H9 (cell line): ENCODE measurements around the gene OSBP2. TPM values are rescaled to one million over a fixed set of nuclear protein-coding genes. Genes with fewer than 3 reads are reported as not detected.

Experiments used
- DNase-seq: peaks from one replicate; pipeline ENCODE4 v3.0.0-alpha.2; 2017
- H2AFZ ChIP-seq: one replicate; pipeline ENCODE4 v1.6.1; 2013; ENCODE audit warnings: mild to moderate bottlenecking, low read length, control low read depth, moderate library complexity
- H2AK5ac ChIP-seq: 2 replicates; pipeline ENCODE4 v1.6.1; 2013; ENCODE audit warnings: low read length, control low read depth, mixed read lengths; ENCODE audit not compliant: insufficient read length
- H2BK120ac ChIP-seq: one replicate; pipeline ENCODE4 v1.6.1; 2013; ENCODE audit warnings: low read depth, mild to moderate bottlenecking, low read length, control low read depth, inconsistent platforms; ENCODE audit not compliant: poor library complexity, severe bottlenecking
- H2BK12ac ChIP-seq: 2 replicates; pipeline ENCODE4 v1.6.1; 2013; ENCODE audit warnings: low read length, control low read depth, mixed read lengths, low read depth; ENCODE audit not compliant: insufficient read length
- H2BK15ac ChIP-seq: 2 replicates; pipeline ENCODE4 v1.6.1; 2013; ENCODE audit warnings: low read depth, low read length, control low read depth
- H2BK20ac ChIP-seq: one replicate; pipeline ENCODE4 v1.6.1; 2013; ENCODE audit warnings: low read depth, mild to moderate bottlenecking, low read length, control low read depth, inconsistent platforms; ENCODE audit not compliant: poor library complexity, severe bottlenecking
- H2BK5ac ChIP-seq: 2 replicates; pipeline ENCODE4 v1.6.1; 2013; ENCODE audit warnings: low read length, control low read depth, mixed read lengths; ENCODE audit not compliant: insufficient read length
- H3K14ac ChIP-seq: 2 replicates; pipeline ENCODE4 v1.6.1; 2013; ENCODE audit warnings: low read length, control low read depth; ENCODE audit not compliant: insufficient read depth
- H3K18ac ChIP-seq: 2 replicates; pipeline ENCODE4 v1.6.1; 2013; ENCODE audit warnings: low read depth, mild to moderate bottlenecking, mixed read lengths, low read length, control low read depth; ENCODE audit not compliant: insufficient read length
- H3K23ac ChIP-seq: 2 replicates; pipeline ENCODE4 v1.6.1; 2013; ENCODE audit warnings: low read length, control low read depth, mixed read lengths, low read depth; ENCODE audit not compliant: insufficient read length
- H3K23me2 ChIP-seq: 2 replicates; pipeline ENCODE4 v1.6.1; 2013; ENCODE audit warnings: low read depth, mild to moderate bottlenecking, mixed read lengths, low read length, control low read depth; ENCODE audit not compliant: insufficient read length, poor library complexity, severe bottlenecking
- H3K27ac ChIP-seq: 2 replicates; pipeline ENCODE4 v1.5.1; 2013; ENCODE audit warnings: low read length, control low read depth, mixed read lengths, low read depth; ENCODE audit not compliant: insufficient read length
- H3K27me3 ChIP-seq: 2 replicates; pipeline ENCODE4 v1.6.1; 2013; ENCODE audit warnings: low read length, control low read depth, inconsistent platforms; ENCODE audit not compliant: insufficient read depth
- H3K4ac ChIP-seq: 2 replicates; pipeline ENCODE4 v1.6.1; 2013; ENCODE audit warnings: low read depth, mild to moderate bottlenecking, control low read depth, inconsistent platforms, low read length, moderate library complexity
- H3K4me1 ChIP-seq: 2 replicates; pipeline ENCODE4 v1.6.1; 2013; ENCODE audit warnings: low read length, control low read depth, inconsistent platforms; ENCODE audit not compliant: insufficient read depth
- H3K4me2 ChIP-seq: 2 replicates; pipeline ENCODE4 v1.6.1; 2013; ENCODE audit warnings: low read length, control low read depth, mixed read lengths; ENCODE audit not compliant: insufficient read length, insufficient read depth
- H3K56ac ChIP-seq: 2 replicates; pipeline ENCODE4 v1.6.1; 2013; ENCODE audit warnings: low read depth, mild to moderate bottlenecking, mixed read lengths, low read length, control low read depth; ENCODE audit not compliant: insufficient read length
- H3K79me1 ChIP-seq: 2 replicates; pipeline ENCODE4 v1.6.1; 2013; ENCODE audit warnings: low read depth, mild to moderate bottlenecking, moderate library complexity, low read length, control low read depth, inconsistent platforms; ENCODE audit not compliant: insufficient read depth, poor library complexity, severe bottlenecking
- H3K79me2 ChIP-seq: 2 replicates; pipeline ENCODE4 v1.6.1; 2013; ENCODE audit warnings: low read length, control low read depth, inconsistent platforms; ENCODE audit not compliant: insufficient read depth
- H3K9ac ChIP-seq: 2 replicates; pipeline ENCODE4 v1.6.1; 2013; ENCODE audit warnings: low read length, control low read depth, mixed read lengths; ENCODE audit not compliant: insufficient read length; ENCODE audit errors: extremely low read depth
- H3K9me3 ChIP-seq: one replicate; pipeline ENCODE4 v1.6.1; 2013; ENCODE audit warnings: low read depth, low read length, inconsistent platforms; ENCODE audit not compliant: control insufficient read depth
- H3T11ph ChIP-seq: one replicate; pipeline ENCODE4 v1.6.1; 2013; ENCODE audit warnings: mild to moderate bottlenecking, low read length, control low read depth, inconsistent platforms
- H4K20me1 ChIP-seq: one replicate; pipeline ENCODE4 v1.6.1; 2013; ENCODE audit not compliant: control insufficient read depth, insufficient read length, insufficient read depth
- H4K5ac ChIP-seq: 2 replicates; pipeline ENCODE4 v1.6.1; 2013; ENCODE audit warnings: low read depth, mild to moderate bottlenecking, mixed read lengths, low read length, control low read depth; ENCODE audit not compliant: insufficient read length
- H4K8ac ChIP-seq: replicated peaks from 2 replicates; pipeline ENCODE4 v1.6.1; 2013; ENCODE audit warnings: low read length, control low read depth, mixed read lengths, low read depth; ENCODE audit not compliant: insufficient read length
- H4K91ac ChIP-seq: 2 replicates; pipeline ENCODE4 v1.6.1; 2013; ENCODE audit warnings: low read depth, mild to moderate bottlenecking, moderate library complexity, mixed read lengths, low read length, control low read depth; ENCODE audit not compliant: insufficient read length
- H3K27ac Mint-ChIP-seq, 3 experiments: 2 replicates in 2 of 3; 3 replicates in 1 of 3; pipeline ENCODE4 v1.8.0; 2020 to 2021; ENCODE audit warnings: mixed read lengths in 3 of 3, mild to moderate bottlenecking in 1 of 3, moderate library complexity in 1 of 3
- H3K27me3 Mint-ChIP-seq: 2 replicates; pipeline ENCODE4 v1.8.0; 2021; ENCODE audit warnings: low read depth, mild to moderate bottlenecking, moderate library complexity, mixed read lengths
- H3K36me3 Mint-ChIP-seq, 3 experiments: 2 replicates in 2 of 3; 3 replicates in 1 of 3; pipeline ENCODE4 v1.8.0; 2020 to 2021; ENCODE audit warnings: low read depth in 3 of 3, mixed read lengths in 3 of 3; ENCODE audit not compliant: insufficient read depth in 1 of 3
- H3K4me1 Mint-ChIP-seq, 2 experiments: 2 replicates each; pipeline ENCODE4 v1.8.0; 2020; ENCODE audit warnings: mixed read lengths in 2 of 2
- H3K4me3 Mint-ChIP-seq, 2 experiments: 2 replicates in 1 of 2; 3 replicates in 1 of 2; pipeline ENCODE4 v1.8.0; 2020 to 2021; ENCODE audit warnings: mild to moderate bottlenecking in 2 of 2, mixed read lengths in 2 of 2, moderate library complexity in 1 of 2
- H3K9me3 Mint-ChIP-seq, 2 experiments: 2 replicates in 1 of 2; 3 replicates in 1 of 2; pipeline ENCODE4 v1.8.0; 2020; ENCODE audit warnings: mild to moderate bottlenecking in 2 of 2, mixed read lengths in 2 of 2, moderate library complexity in 1 of 2
- WGBS: extraction: QIAGEN DNeasy Blood & Tissue Kit; methylation state at CpG from one replicate; pipeline ENCODE4 v1.1.7; 2013; ENCODE audit warnings: missing lambda C conversion rate, low lambda C conversion rate, mixed read lengths; ENCODE audit not compliant: insufficient read length; ENCODE audit errors: extremely low coverage; 5-methylcytosine and 5-hydroxymethylcytosine counted together
- total RNA-seq: library from RNA; stranded (reverse); gene quantifications from 2 replicates; pipeline ENCODE4 v1.2.1, GENCODE V29; 2021
- TF ChIP-seq, protein P1 (sequence below): fragments of 200-600 bp; sonication (generic); conservative IDR thresholded peaks from 3 replicates; pipeline ENCODE4 v1.8.0; 2021; ENCODE audit warnings: antibody characterized with exemption, mild to moderate bottlenecking

OSBP2 gene
- total RNA-seq, 1 experiment from 2014 or later = 3.4 TPM

DNA sequence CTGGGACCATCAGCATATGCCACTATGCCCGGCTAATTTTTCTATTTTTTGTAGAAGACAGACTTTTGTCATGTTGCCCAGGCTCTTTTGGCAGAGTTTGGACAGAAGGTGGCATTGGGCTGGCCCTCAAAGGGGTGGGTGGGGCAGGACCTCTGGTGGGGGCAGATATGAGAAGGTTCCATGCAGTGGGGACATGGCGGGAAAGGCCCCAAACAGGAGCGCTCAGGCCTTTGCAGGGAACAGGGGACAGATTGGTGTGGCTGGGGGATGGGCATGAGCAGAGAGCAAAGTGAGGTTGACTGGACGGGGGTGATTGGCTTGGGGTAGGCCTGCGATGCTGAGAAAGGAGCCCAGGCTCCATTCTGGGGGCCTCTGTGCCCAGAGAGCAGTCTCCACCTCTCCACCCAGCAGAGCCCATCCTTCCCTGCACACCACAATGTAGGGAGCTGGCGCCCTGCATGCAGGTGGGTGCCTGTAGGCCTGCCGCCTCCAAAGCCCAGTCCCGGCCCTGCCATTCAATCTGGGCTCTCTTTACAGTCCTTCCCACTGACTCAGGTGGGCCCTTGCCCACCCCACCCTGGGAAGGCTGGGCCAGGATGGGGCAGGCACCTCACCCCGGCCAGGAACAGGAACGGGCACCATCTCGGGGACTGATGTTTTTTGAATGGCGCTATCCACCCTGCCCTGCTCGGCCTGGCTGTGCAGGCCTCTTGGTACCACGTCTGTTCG is 175.2 kb downstream of the OSBP2 start:
- Histone ChIP-seq H4K5ac (no peak overlapping the region), H2BK5ac (no peak overlapping the region), H2BK20ac (no peak overlapping the region), H4K8ac (no peak overlapping the region), H3K9ac (no peak overlapping the region), H3K23ac (no peak overlapping the region), H3K23me2 (no peaks in the 10 kb centered on the region), H3K9me3 (no peaks in the 10 kb centered on the region), H2BK12ac (no peak overlapping the region), H2AFZ (no peak overlapping the region), H2AK5ac (no peak overlapping the region), H3K56ac (no peak overlapping the region), H3K27me3 (no peaks in the 10 kb centered on the region), H3K27ac (no peak overlapping the region), H2BK120ac (no peak overlapping the region), H4K91ac (no peak overlapping the region), H3T11ph (no peak overlapping the region), H3K4me1 (no peaks in the 10 kb centered on the region), H3K4me2 (no peak overlapping the region), H3K18ac (no peak overlapping the region), H3K4ac (no peak overlapping the region), H3K79me1 (no peaks in the 10 kb centered on the region), H2BK15ac (no peak overlapping the region), H3K14ac (no peak overlapping the region; the same call in 1 of the 2 replicates), H3K79me2 (no peaks in the 10 kb centered on the region), H4K20me1 (no peaks in the 10 kb centered on the region)
- H3K4me1 Mint-ChIP-seq = no peaks in the 10 kb centered on the region
- WGBS = no CpG with 5 or more reads among the region's 15 CpGs
- H3K27me3 Mint-ChIP-seq = no peaks in the 10 kb centered on the region
- no peaks in the 10 kb centered on the region for H3K9me3 Mint-ChIP-seq
- no peak overlapping the region for H3K4me3 Mint-ChIP-seq
- peak; percentile 22 for DNase-seq
- TF ChIP-seq, protein P1, sequence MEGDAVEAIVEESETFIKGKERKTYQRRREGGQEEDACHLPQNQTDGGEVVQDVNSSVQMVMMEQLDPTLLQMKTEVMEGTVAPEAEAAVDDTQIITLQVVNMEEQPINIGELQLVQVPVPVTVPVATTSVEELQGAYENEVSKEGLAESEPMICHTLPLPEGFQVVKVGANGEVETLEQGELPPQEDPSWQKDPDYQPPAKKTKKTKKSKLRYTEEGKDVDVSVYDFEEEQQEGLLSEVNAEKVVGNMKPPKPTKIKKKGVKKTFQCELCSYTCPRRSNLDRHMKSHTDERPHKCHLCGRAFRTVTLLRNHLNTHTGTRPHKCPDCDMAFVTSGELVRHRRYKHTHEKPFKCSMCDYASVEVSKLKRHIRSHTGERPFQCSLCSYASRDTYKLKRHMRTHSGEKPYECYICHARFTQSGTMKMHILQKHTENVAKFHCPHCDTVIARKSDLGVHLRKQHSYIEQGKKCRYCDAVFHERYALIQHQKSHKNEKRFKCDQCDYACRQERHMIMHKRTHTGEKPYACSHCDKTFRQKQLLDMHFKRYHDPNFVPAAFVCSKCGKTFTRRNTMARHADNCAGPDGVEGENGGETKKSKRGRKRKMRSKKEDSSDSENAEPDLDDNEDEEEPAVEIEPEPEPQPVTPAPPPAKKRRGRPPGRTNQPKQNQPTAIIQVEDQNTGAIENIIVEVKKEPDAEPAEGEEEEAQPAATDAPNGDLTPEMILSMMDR = no peak
- H3K36me3 Mint-ChIP-seq = no peaks in the 10 kb centered on the region; a peak in 2 of 7 replicates
- H3K27ac Mint-ChIP-seq = peak overlapping the region in 1 of 3 experiments; percentile 55; a peak in 1 of 7 replicates
